ENCODE measurements around the gene GPC6. TPM values are rescaled to one million over a fixed set of nuclear protein-coding genes. Genes with fewer than 3 reads are reported as not detected.

GPC6 gene
- polyA plus RNA-seq, 1 donor from 2014 or later: 9.0 TPM

GRCh38 chr13:94028650-94029049, 802.0 kb downstream of the GPC6 start:
- peak overlapping the region; percentile 86 for H3K27ac ChIP-seq (ENCODE audit: low read length)
- peak overlapping the region; percentile 8 for H3K4me3 ChIP-seq (ENCODE audit: low read length)
- H3K4me2 ChIP-seq (ENCODE audit: low read length): no peak overlapping the region
- H3F3A ChIP-seq (ENCODE audit: insufficient read depth, low read length, poor library complexity, severe bottlenecking): no peaks in the 10 kb centered on the region
- H4K20me1 ChIP-seq (ENCODE audit: insufficient read depth): no peaks in the 10 kb centered on the region
- H3K36me3 ChIP-seq (ENCODE audit: insufficient read depth, low read length): no peaks in the 10 kb centered on the region
- peak overlapping the region; percentile 24 for H3K9ac ChIP-seq (ENCODE audit: low read length)
- TF ChIP-seq EP300 (conservative IDR thresholded peaks at IDR 0.05; ENCODE audit: poor library complexity, severe bottlenecking): peak; percentile 99
- no peak for TF ChIP-seq MXI1 (conservative IDR thresholded peaks at IDR 0.05; ENCODE audit: poor library complexity, severe bottlenecking)
- TF ChIP-seq REST (IDR thresholded peaks at IDR 0.05; ENCODE audit: borderline replicate concordance): peak; percentile 95
- peak; percentile 64 for TF ChIP-seq RAD21 (conservative IDR thresholded peaks at IDR 0.05)
- TF ChIP-seq POLR2AphosphoS5 (IDR thresholded peaks at IDR 0.05): peak; percentile 98
- TF ChIP-seq TAF1 (IDR thresholded peaks at IDR 0.05; ENCODE audit: low read depth): no peak
- no peak for TF ChIP-seq EZH2 (IDR thresholded peaks at IDR 0.05; ENCODE audit: borderline replicate concordance, insufficient read depth, low read length, poor library complexity, severe bottlenecking)
- peak; percentile 32 for TF ChIP-seq CTCF (IDR thresholded peaks at IDR 0.05; ENCODE audit: poor library complexity, severe bottlenecking)
- peak; percentile 63 for TF ChIP-seq SMC3 (conservative IDR thresholded peaks at IDR 0.05; ENCODE audit: poor library complexity)
- no peaks in the 10 kb centered on the region for H3K9me2 ChIP-seq (ENCODE audit: insufficient read depth, low read length)
- H3K9me3 ChIP-seq (ENCODE audit: low read length): no peaks in the 10 kb centered on the region
- no peak overlapping the region for H2AFZ ChIP-seq (ENCODE audit: low read depth, low read length)
- no peaks in the 10 kb centered on the region for H3K27me3 ChIP-seq (ENCODE audit: insufficient read depth, low read depth, low read length)
- no peaks in the 10 kb centered on the region for H3K79me2 ChIP-seq (replicated peaks; ENCODE audit: insufficient read depth, low read length)

GRCh38 chr13:94030415-94031119, 804.0 kb downstream of the GPC6 start:
- H3K9me2 ChIP-seq (ENCODE audit: insufficient read depth, low read length): no peaks in the 10 kb centered on the region
- H2AFZ ChIP-seq (ENCODE audit: low read depth, low read length): no peak overlapping the region
- H3K9ac ChIP-seq (ENCODE audit: low read length): no peak overlapping the region
- no peaks in the 10 kb centered on the region for H3K9me3 ChIP-seq (ENCODE audit: low read length)
- no peaks in the 10 kb centered on the region for H3K79me2 ChIP-seq (replicated peaks; ENCODE audit: insufficient read depth, low read length)
- H3K4me2 ChIP-seq (ENCODE audit: low read length): no peak overlapping the region
- TF ChIP-seq EP300 (conservative IDR thresholded peaks at IDR 0.05; ENCODE audit: poor library complexity, severe bottlenecking) (peak; percentile 91), MXI1 (conservative IDR thresholded peaks at IDR 0.05; ENCODE audit: poor library complexity, severe bottlenecking) (peak; percentile 15), TAF1 (IDR thresholded peaks at IDR 0.05; ENCODE audit: low read depth) (no peak), POLR2AphosphoS5 (IDR thresholded peaks at IDR 0.05) (peak; percentile 74), REST (IDR thresholded peaks at IDR 0.05; ENCODE audit: borderline replicate concordance) (peak; percentile 59)
- H3K36me3 ChIP-seq (ENCODE audit: insufficient read depth, low read length): no peaks in the 10 kb centered on the region
- H3K4me3 ChIP-seq (ENCODE audit: low read length): no peak overlapping the region
- H4K20me1 ChIP-seq (ENCODE audit: insufficient read depth): no peaks in the 10 kb centered on the region
- H3K27ac ChIP-seq (ENCODE audit: low read length): peak overlapping the region; percentile 86
- no peaks in the 10 kb centered on the region for H3F3A ChIP-seq (ENCODE audit: insufficient read depth, low read length, poor library complexity, severe bottlenecking)
- H3K27me3 ChIP-seq (ENCODE audit: insufficient read depth, low read depth, low read length): no peaks in the 10 kb centered on the region

All from neural cell (in vitro differentiated cells).